SK-N-SH (cell line): ENCODE measurements around the gene PLA2G3. TPM values are rescaled to one million over a fixed set of nuclear protein-coding genes. Genes with fewer than 3 reads are reported as not detected.

Experiments used
- CTCF ChIA-PET: fragments of 300-600, 350-600 bp; formaldehyde crosslinking; extraction: SDS; loops from one replicate; lab custom pipeline; 2021; lab: Yijun Ruan, JAX
- POLR2A ChIA-PET: fragments of 350-600 bp; sonication (Branson Sonifier 250); formaldehyde crosslinking; extraction: SDS; loops from one replicate; lab custom pipeline; 2020; ENCODE audit warnings: antibody characterized with exemption, inconsistent platforms; lab: Yijun Ruan, JAX
- DNase-seq: peaks from one replicate; pipeline ENCODE4 v3.0.0; 2012
- H2AFZ ChIP-seq: fragments of 200-600 bp; sonication (generic); 2 replicates; pipeline ENCODE4 v1.8.1; 2016; ENCODE audit warnings: antibody characterized with exemption, mild to moderate bottlenecking, low read depth
- H3F3A ChIP-seq: fragments of 200-600 bp; sonication (generic); replicated peaks from 2 replicates; pipeline ENCODE3; 2016; ENCODE audit warnings: antibody characterized with exemption, mild to moderate bottlenecking; ENCODE audit not compliant: insufficient read depth
- H3K27ac ChIP-seq, 2 experiments: fragments of 200-500 bp in 1 of 2; fragments of 200-600 bp in 1 of 2; sonication (Bioruptor generic) in 1 of 2; sonication (generic), shearing (Covaris generic) in 1 of 2; 2 replicates each; pipeline versions ENCODE4 v1.5.1 to v1.6.1; 2014 to 2016; ENCODE audit warnings: low read depth in 2 of 2, inconsistent platforms in 1 of 2, low read length in 1 of 2, mild to moderate bottlenecking in 1 of 2, mixed read lengths in 1 of 2
- H3K27me3 ChIP-seq: fragments of 200-600 bp; sonication (generic), shearing (Covaris generic); 2 replicates; pipeline ENCODE4 v1.6.1; 2016; ENCODE audit warnings: mixed run types; ENCODE audit not compliant: insufficient read depth
- H3K36me3 ChIP-seq, 2 experiments: fragments of 200-500 bp in 1 of 2; fragments of 200-600 bp in 1 of 2; sonication (Bioruptor generic) in 1 of 2; sonication (generic) in 1 of 2; replicated peaks in 1 of 2; 2 replicates each; pipeline versions ENCODE3 to v1.5.1; 2014 to 2016; ENCODE audit warnings: low read length in 1 of 2, mild to moderate bottlenecking in 1 of 2; ENCODE audit not compliant: insufficient read depth in 2 of 2, control insufficient read depth in 1 of 2
- H3K4me1 ChIP-seq, 2 experiments: fragments of 200-500 bp in 1 of 2; fragments of 200-600 bp in 1 of 2; sonication (Bioruptor generic) in 1 of 2; sonication (generic), shearing (Covaris generic) in 1 of 2; 2 replicates each; pipeline versions ENCODE4 v1.5.1 to v1.6.1; 2014 to 2016; ENCODE audit warnings: low read depth in 1 of 2, low read length in 1 of 2, mixed run types in 1 of 2; ENCODE audit not compliant: insufficient read depth in 2 of 2, control insufficient read depth in 1 of 2
- H3K4me2 ChIP-seq: fragments of 200-600 bp; sonication (generic), shearing (Covaris generic); 2 replicates; pipeline ENCODE4 v1.6.1; 2017; ENCODE audit warnings: mixed run types
- H3K4me3 ChIP-seq, 2 experiments: fragments of 200-500 bp in 1 of 2; fragments of 200-600 bp in 1 of 2; sonication (Bioruptor generic) in 1 of 2; sonication (generic), shearing (Covaris generic) in 1 of 2; 2 replicates each; pipeline versions ENCODE4 v1.5.1 to v1.8.1; 2014 to 2016; ENCODE audit warnings: low read depth in 2 of 2, inconsistent platforms in 1 of 2, low read length in 1 of 2, mild to moderate bottlenecking in 1 of 2, mixed read lengths in 1 of 2, moderate library complexity in 1 of 2
- H3K79me2 ChIP-seq: fragments of 200-600 bp; sonication (generic); 2 replicates; pipeline ENCODE4 v1.8.1; 2017; ENCODE audit warnings: mild to moderate bottlenecking; ENCODE audit not compliant: insufficient read depth
- H3K9ac ChIP-seq: fragments of 200-600 bp; sonication (generic); 2 replicates; pipeline ENCODE4 v1.6.1; 2017; ENCODE audit warnings: mixed run types
- H3K9me2 ChIP-seq: fragments of 200-600 bp; sonication (generic); 2 replicates; pipeline ENCODE4 v1.6.1; 2017; ENCODE audit warnings: mixed run types
- H3K9me3 ChIP-seq: fragments of 200-600 bp; sonication (generic); 2 replicates; pipeline ENCODE4 v1.6.1; 2017; ENCODE audit warnings: mixed run types, mild to moderate bottlenecking, moderate library complexity
- H4K20me1 ChIP-seq: fragments of 200-600 bp; sonication (generic); 2 replicates; pipeline ENCODE4 v1.6.1; 2017; ENCODE audit warnings: mild to moderate bottlenecking, mixed run types; ENCODE audit not compliant: insufficient read depth
- CTCF ChIP-seq: fragments of 200-600 bp; sonication (generic); IDR thresholded peaks from 2 replicates; pipeline ENCODE4 v1.6.1; 2017; ENCODE audit warnings: antibody characterized with exemption, mild to moderate bottlenecking, moderate library complexity
- EP300 ChIP-seq, 2 experiments: IDR thresholded peaks; 2 replicates each; pipeline versions ENCODE4 v1.4.0 to v1.6.1; 2012; ENCODE audit warnings: borderline replicate concordance in 1 of 2, low read depth in 1 of 2, low read length in 1 of 2
- EZH2phosphoT487 ChIP-seq: fragments of 200-600 bp; sonication (generic); IDR thresholded peaks from 2 replicates; pipeline ENCODE4 v1.6.1; 2017; ENCODE audit warnings: low read depth, mixed run types, mild to moderate bottlenecking, antibody characterized with exemption, moderate library complexity, borderline replicate concordance
- FOSL2 ChIP-seq: IDR thresholded peaks from 2 replicates; pipeline ENCODE4 v1.4.0; 2012; ENCODE audit warnings: low read depth, mild to moderate bottlenecking, moderate library complexity, borderline replicate concordance
- FOXM1 ChIP-seq: IDR thresholded peaks from 2 replicates; pipeline ENCODE4 v1.4.0; 2012; ENCODE audit warnings: low read depth, mild to moderate bottlenecking
- GABPA ChIP-seq: IDR thresholded peaks from 2 replicates; pipeline ENCODE4 v1.4.0; 2012; ENCODE audit warnings: low read depth, mild to moderate bottlenecking
- GATA2 ChIP-seq: sonication (generic); formaldehyde crosslinking; IDR thresholded peaks from 2 replicates; pipeline ENCODE4 v1.5.0; 2020; ENCODE audit warnings: mild to moderate bottlenecking, missing genetic modification reagents
- JUND ChIP-seq: IDR thresholded peaks from 2 replicates; pipeline ENCODE4 v1.4.0; 2012
- MEF2A ChIP-seq: IDR thresholded peaks from 2 replicates; pipeline ENCODE4 v1.4.0; 2012; ENCODE audit warnings: low read depth, borderline replicate concordance
- MXI1 ChIP-seq: IDR thresholded peaks from 2 replicates; pipeline ENCODE4 v1.6.1; 2012; ENCODE audit warnings: mild to moderate bottlenecking, low read depth, low read length, improper control_type of control experiment
- POLR2AphosphoS5 ChIP-seq: IDR thresholded peaks from 2 replicates; pipeline ENCODE4 v1.6.1; 2012; ENCODE audit warnings: low read depth, low read length
- REST ChIP-seq: IDR thresholded peaks from 2 replicates; pipeline ENCODE4 v1.6.1; 2012; ENCODE audit warnings: mild to moderate bottlenecking, low read depth, low read length, moderate library complexity
- RXRA ChIP-seq: IDR thresholded peaks from 2 replicates; pipeline ENCODE4 v1.4.0; 2012; ENCODE audit warnings: low read depth, mild to moderate bottlenecking, borderline replicate concordance
- SMC3 ChIP-seq: IDR thresholded peaks from 2 replicates; pipeline ENCODE4 v1.6.1; 2012; ENCODE audit warnings: low read depth, low read length, improper control_type of control experiment
- TAF1 ChIP-seq: IDR thresholded peaks from 2 replicates; pipeline ENCODE4 v1.6.1; 2012; ENCODE audit warnings: low read depth, mild to moderate bottlenecking, low read length, moderate library complexity, borderline replicate concordance
- USF1 ChIP-seq: IDR thresholded peaks from 2 replicates; pipeline ENCODE4 v1.4.0; 2012; ENCODE audit warnings: low read depth, borderline replicate concordance
- ZBTB33 ChIP-seq: IDR thresholded peaks from 2 replicates; pipeline ENCODE4 v1.4.0; 2012; ENCODE audit warnings: low read depth, borderline replicate concordance
- WGBS: methylation state at CpG from one replicate; pipeline ENCODE4 v1.1.6; 2017; ENCODE audit warnings: low lambda C conversion rate; 5-methylcytosine and 5-hydroxymethylcytosine counted together
- polyA plus RNA-seq, 3 experiments: library from polyadenylated mRNA; depleted of rRNA; stranded (reverse); fragments of >200 nt; gene quantifications; 2 replicates each; pipeline ENCODE4 v1.2.3, GENCODE V29; 2012

Gene PLA2G3
- polyA plus RNA-seq, 1 of the 3 experiments (the other 2 are of a cell fraction) = not detected

GRCh38 chr22:31127181-31127772, 13.0 kb downstream of the PLA2G3 start:
- Histone ChIP-seq H2AFZ (no peak overlapping the region), H3K36me3 (no peaks in the 10 kb centered on the region), H3K4me1 (peaks cover 0 to 39% of the 10 kb centered on the region in 2 experiments; a peak in 1 of 4 replicates), H3K27me3 (no peaks in the 10 kb centered on the region), H3K79me2 (no peaks in the 10 kb centered on the region), H3K4me2 (no peak overlapping the region), H3K27ac (no peak overlapping the region), H3K9ac (no peak overlapping the region), H3K9me3 (no peaks in the 10 kb centered on the region), H4K20me1 (no peaks in the 10 kb centered on the region), H3K4me3 (no peak overlapping the region), H3K9me2 (no peaks in the 10 kb centered on the region), H3F3A (peaks cover 6% of the 10 kb centered on the region)
- no peak for DNase-seq
- TF ChIP-seq GATA2 (CRISPR knock-in tag) = no peak
- TF ChIP-seq TAF1 = no peak
- TF ChIP-seq JUND = no peak
- no peak for TF ChIP-seq ZBTB33
- TF ChIP-seq RXRA = no peak
- no peak for TF ChIP-seq USF1
- no peak for TF ChIP-seq FOSL2
- no peak for TF ChIP-seq CTCF
- TF ChIP-seq EP300 (IDR thresholded peaks at IDR 0.05; ENCODE audit: borderline replicate concordance in 1 of 2, low read depth in 1 of 2, low read length in 1 of 2) = no peak
- TF ChIP-seq POLR2AphosphoS5 = no peak
- no peak for TF ChIP-seq EZH2phosphoT487
- TF ChIP-seq FOXM1 = no peak
- TF ChIP-seq GABPA = no peak
- TF ChIP-seq MEF2A = no peak
- no peak for TF ChIP-seq SMC3
- no peak for TF ChIP-seq MXI1
- no peak for TF ChIP-seq REST
- ChIA-PET CTCF (interaction anchor here (0.7 to 2.4 kb wide), 3 partner anchors 20 to 146 kb away, joined by 3 to 7 read pairs (median 4); partner anchors contain the start of gene SELENOM), POLR2A (no interaction called here)
- 95% methylated on average over 19 of the region's 19 CpGs for WGBS
